ENCODE results near the gene BBS4.
"Not testable (repeated sequence)": the region's sequence is repeated elsewhere in the genome, so short reads cannot be mapped to it uniquely, and the experiment has no call there.

Gene BBS4

DNA sequence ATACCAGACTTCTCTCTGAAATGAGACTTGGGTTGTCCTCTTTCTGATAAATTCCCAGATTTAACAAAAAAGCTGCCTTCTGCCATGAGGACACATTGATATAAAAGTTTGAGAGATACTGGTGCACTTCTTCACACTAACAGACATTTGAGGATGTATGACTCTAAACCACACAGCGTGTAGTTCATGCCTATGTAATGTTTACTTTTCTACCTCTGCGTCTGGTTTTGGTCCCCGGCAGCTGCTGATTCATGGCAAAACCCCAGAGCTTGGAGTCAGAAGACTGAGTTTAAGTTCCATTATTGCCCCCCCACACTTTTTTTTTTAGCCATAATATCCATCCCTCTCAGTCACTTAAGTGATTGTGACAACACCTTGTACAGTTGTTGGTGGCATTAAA is 30.0 kb upstream of the BBS4 start:
- H3K36me3 ChIP-seq (ENCODE audit: control insufficient read depth in 2 of 2, insufficient read depth in 1 of 2, low read length in 2 of 2); POLR2A ChIA-PET; H3K4me3 ChIP-seq (ENCODE audit: low read depth, low read length); H3K4me1 ChIP-seq (ENCODE audit: control insufficient read depth, insufficient read depth, low read length); H3K9me3 ChIP-seq (ENCODE audit: control insufficient read depth, insufficient read depth, low read depth, low read length); H3K27ac ChIP-seq (ENCODE audit: extremely low read depth, low read depth, low read length); CTCF ChIA-PET: not testable (repeated sequence)

DNA sequence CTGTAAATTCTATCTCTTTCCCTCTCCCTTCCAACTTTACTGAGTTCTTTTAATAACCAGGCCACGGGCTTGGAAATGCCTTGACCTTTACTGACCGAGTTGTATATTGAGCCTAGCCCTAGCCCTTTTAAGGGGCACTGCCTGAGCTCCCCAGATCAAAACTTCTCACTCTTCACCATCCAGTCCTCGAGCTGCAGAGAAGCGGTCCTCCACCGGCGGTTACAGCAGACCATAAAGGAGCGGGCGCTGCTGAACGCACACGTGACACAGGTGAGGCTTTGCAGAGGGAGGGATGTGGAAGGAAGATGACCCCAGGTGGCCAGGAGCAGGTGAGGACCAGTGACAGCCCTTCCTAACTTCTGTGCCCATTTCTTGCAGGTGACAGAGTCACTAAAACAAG is 24.9 kb upstream of the BBS4 start:
- CTCF ChIA-PET; H3K4me1 ChIP-seq (ENCODE audit: control insufficient read depth, insufficient read depth, low read length); POLR2A ChIA-PET; H3K9me3 ChIP-seq (ENCODE audit: control insufficient read depth, insufficient read depth, low read depth, low read length); H3K36me3 ChIP-seq (ENCODE audit: control insufficient read depth in 2 of 2, insufficient read depth in 1 of 2, low read length in 2 of 2); H3K27ac ChIP-seq (ENCODE audit: extremely low read depth, low read depth, low read length); H3K4me3 ChIP-seq (ENCODE audit: low read depth, low read length): not testable (repeated sequence)

GRCh38 chr15:72663931-72664330 is 22.1 kb upstream of the BBS4 start:
- CTCF ChIA-PET; H3K36me3 ChIP-seq (ENCODE audit: control insufficient read depth in 2 of 2, insufficient read depth in 1 of 2, low read length in 2 of 2); H3K27ac ChIP-seq (ENCODE audit: extremely low read depth, low read depth, low read length); H3K4me1 ChIP-seq (ENCODE audit: control insufficient read depth, insufficient read depth, low read length); H3K4me3 ChIP-seq (ENCODE audit: low read depth, low read length); POLR2A ChIA-PET; H3K9me3 ChIP-seq (ENCODE audit: control insufficient read depth, insufficient read depth, low read depth, low read length): not testable (repeated sequence)

- H3K27ac ChIP-seq (ENCODE audit: extremely low read depth, low read depth, low read length); H3K9me3 ChIP-seq (ENCODE audit: control insufficient read depth, insufficient read depth, low read depth, low read length); H3K4me3 ChIP-seq (ENCODE audit: low read depth, low read length); H3K4me1 ChIP-seq (ENCODE audit: control insufficient read depth, insufficient read depth, low read length); H3K36me3 ChIP-seq (ENCODE audit: control insufficient read depth in 2 of 2, insufficient read depth in 1 of 2, low read length in 2 of 2); POLR2A ChIA-PET; CTCF ChIA-PET: not testable (repeated sequence)
Measured at GRCh38 chr15:72665706-72666105, 20.3 kb upstream of the BBS4 start.

DNA sequence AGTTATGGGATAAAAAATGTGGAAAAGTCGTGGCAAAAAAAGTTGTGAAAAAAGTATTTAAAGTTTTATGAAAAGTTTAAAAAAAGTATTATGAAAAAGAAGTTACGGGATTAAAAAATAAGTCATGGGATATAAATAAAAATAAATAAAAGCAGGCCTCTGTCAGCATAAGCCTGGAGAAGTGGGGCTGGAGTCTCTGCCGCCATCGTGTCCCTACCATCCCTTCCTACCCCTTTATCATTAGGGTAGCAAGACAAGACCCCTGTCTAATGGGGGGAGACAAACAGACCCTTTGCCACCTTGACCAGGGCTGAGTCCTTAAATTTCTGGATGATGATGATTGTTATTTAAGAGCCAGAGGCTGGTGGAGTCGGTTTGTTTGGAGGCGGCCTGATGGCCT is 16.2 kb upstream of the BBS4 start:
- H3K9me3 ChIP-seq (ENCODE audit: control insufficient read depth, insufficient read depth, low read depth, low read length); H3K4me1 ChIP-seq (ENCODE audit: control insufficient read depth, insufficient read depth, low read length); CTCF ChIA-PET; H3K27ac ChIP-seq (ENCODE audit: extremely low read depth, low read depth, low read length); H3K4me3 ChIP-seq (ENCODE audit: low read depth, low read length); POLR2A ChIA-PET; H3K36me3 ChIP-seq (ENCODE audit: control insufficient read depth in 2 of 2, insufficient read depth in 1 of 2, low read length in 2 of 2): not testable (repeated sequence)

- ChIA-PET CTCF (interaction anchor here (0.5 to 4.8 kb wide), 30 partner anchors 11 to 1489 kb away, joined by 3 to 41 read pairs (median 4); partner anchors contain the start of genes BBS4 and HIGD2B), POLR2A (interaction anchor here (0.7 to 1.0 kb wide), 2 partner anchors 10 to 14 kb away, joined by 3 read pairs; no protein-coding TSS in a partner anchor)
- H3K4me1 ChIP-seq (ENCODE audit: control insufficient read depth, insufficient read depth, low read length); H3K36me3 ChIP-seq (ENCODE audit: control insufficient read depth in 2 of 2, insufficient read depth in 1 of 2, low read length in 2 of 2); H3K27ac ChIP-seq (ENCODE audit: extremely low read depth, low read depth, low read length); H3K9me3 ChIP-seq (ENCODE audit: control insufficient read depth, insufficient read depth, low read depth, low read length): not testable (repeated sequence)
- peak overlapping the region; percentile 41 for H3K4me3 ChIP-seq (ENCODE audit: low read depth, low read length)
- TF ChIP-seq ZBTB8A (tag by site-specific recombination; IDR thresholded peaks at IDR 0.05): peak; percentile 54
- TF ChIP-seq ZNF600 (tag by site-specific recombination; IDR thresholded peaks at IDR 0.05): peak; percentile 88
- TF ChIP-seq PATZ1 (tag by site-specific recombination; IDR thresholded peaks at IDR 0.05): 0 out of 2 replicates have a peak, but pooled peaks have one; percentile 21
- peak; percentile 81 for TF ChIP-seq SCRT2 (tag by site-specific recombination; IDR thresholded peaks at IDR 0.05)
- TF ChIP-seq ZBTB48 (tag by site-specific recombination; IDR thresholded peaks at IDR 0.05): peak; percentile 87
- 0 out of 2 replicates have a peak, but pooled peaks have one; percentile 25 for TF ChIP-seq KLF17 (tag by site-specific recombination; IDR thresholded peaks at IDR 0.05)
- TF ChIP-seq ZNF335 (tag by site-specific recombination; conservative IDR thresholded peaks at IDR 0.05): peak; percentile 55
- 0 out of 2 replicates have a peak, but pooled peaks have one; percentile 21 for TF ChIP-seq ZIC2 (tag by site-specific recombination; IDR thresholded peaks at IDR 0.05)
- TF ChIP-seq, protein P1, sequence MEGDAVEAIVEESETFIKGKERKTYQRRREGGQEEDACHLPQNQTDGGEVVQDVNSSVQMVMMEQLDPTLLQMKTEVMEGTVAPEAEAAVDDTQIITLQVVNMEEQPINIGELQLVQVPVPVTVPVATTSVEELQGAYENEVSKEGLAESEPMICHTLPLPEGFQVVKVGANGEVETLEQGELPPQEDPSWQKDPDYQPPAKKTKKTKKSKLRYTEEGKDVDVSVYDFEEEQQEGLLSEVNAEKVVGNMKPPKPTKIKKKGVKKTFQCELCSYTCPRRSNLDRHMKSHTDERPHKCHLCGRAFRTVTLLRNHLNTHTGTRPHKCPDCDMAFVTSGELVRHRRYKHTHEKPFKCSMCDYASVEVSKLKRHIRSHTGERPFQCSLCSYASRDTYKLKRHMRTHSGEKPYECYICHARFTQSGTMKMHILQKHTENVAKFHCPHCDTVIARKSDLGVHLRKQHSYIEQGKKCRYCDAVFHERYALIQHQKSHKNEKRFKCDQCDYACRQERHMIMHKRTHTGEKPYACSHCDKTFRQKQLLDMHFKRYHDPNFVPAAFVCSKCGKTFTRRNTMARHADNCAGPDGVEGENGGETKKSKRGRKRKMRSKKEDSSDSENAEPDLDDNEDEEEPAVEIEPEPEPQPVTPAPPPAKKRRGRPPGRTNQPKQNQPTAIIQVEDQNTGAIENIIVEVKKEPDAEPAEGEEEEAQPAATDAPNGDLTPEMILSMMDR (tag by site-specific recombination; IDR thresholded peaks at IDR 0.05): peak; percentile 79
- TF ChIP-seq ZNF2 (tag by site-specific recombination; IDR thresholded peaks at IDR 0.05): peak; percentile 69; the same call in 1 of the 2 replicates
- TF ChIP-seq IKZF3 (tag by site-specific recombination; IDR thresholded peaks at IDR 0.05): peak; percentile 73; the same call in 1 of the 2 replicates
- TF ChIP-seq ZNF324 (tag by site-specific recombination; IDR thresholded peaks at IDR 0.05): peak; percentile 57; the same call in 1 of the 2 replicates
- 0 out of 2 replicates have a peak, but pooled peaks have one; percentile 13 for TF ChIP-seq SCRT1 (tag by site-specific recombination; IDR thresholded peaks at IDR 0.05; ENCODE audit: borderline replicate concordance)
- TF ChIP-seq SP7 (tag by site-specific recombination; IDR thresholded peaks at IDR 0.05): peak; percentile 40
- 0 out of 2 replicates have a peak, but pooled peaks have one; percentile 45 for TF ChIP-seq ZNF501 (tag by site-specific recombination; IDR thresholded peaks at IDR 0.05)
- TF ChIP-seq ZBTB17 (tag by site-specific recombination; IDR thresholded peaks at IDR 0.05): peak; percentile 77
Measured at GRCh38 chr15:72670656-72671352, 15.2 kb upstream of the BBS4 start.
